ENCODE results near the gene TPRG1L. TPM values are rescaled to one million over a fixed set of nuclear protein-coding genes. Genes with fewer than 3 reads are reported as not detected.
"Not testable (repeated sequence)": the region's sequence is repeated elsewhere in the genome, so short reads cannot be mapped to it uniquely, and the experiment has no call there.

The TPRG1L gene
- total RNA-seq (10 to 100 TPM; 34.9 to 51.8 (median 43.2) TPM), polyA plus RNA-seq (100 to 1,000 TPM in 1 of 3 donors, 10 to 100 TPM in 2; 43.6 to 105 (median 85.9) TPM)

DNA sequence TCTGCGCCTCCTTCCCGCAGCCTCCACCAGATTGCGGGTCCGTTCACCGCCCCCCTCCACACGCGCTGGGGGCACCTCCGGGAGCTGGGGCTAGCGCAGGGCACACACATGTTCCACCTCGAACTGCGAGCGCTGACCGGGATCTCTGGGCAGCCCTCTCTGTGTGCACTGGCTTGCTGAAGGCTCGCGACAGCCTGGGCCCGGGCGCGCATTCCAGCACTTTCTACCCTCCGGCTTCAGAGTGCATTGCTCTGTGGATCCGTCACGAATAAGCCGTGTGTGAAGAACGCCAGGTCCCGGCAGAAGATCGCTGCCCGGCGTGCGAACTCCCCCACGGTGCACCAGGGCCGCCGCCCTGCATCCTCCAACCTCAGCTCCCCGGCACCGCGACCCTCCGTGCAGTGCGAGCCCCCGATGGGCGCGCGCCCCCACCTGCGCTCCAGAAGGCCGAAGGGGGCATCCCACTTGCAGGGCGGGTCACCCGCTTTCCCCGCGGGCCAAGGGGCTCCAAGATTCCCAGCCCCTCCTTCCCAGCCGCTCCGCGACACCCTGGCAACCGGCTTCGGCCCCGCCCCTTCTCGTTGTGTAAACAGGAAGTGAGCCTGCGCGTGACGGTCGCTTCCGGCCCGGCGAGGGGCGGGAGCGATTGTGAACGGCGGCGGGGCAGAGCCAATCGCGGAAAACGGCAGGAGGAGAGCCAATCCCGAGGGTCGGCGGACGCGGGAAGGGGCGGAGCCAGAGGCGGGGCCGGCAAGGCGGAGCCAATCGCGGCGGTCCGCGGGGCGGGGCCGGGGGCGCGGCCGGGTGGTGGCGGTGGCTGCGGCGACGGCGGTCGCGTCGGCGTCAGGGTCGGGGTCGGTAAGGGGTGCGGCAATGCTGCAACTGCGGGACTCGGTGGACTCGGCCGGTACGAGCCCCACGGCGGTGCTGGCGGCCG lies at the start of gene TPRG1L:
TSS of gene TPRG1L (plus strand) at position 816 of the 937 bp plus-strand sequence. CDS start at position 874, 58 bp downstream.
- intact Hi-C loops (cut with DNase I) = loop anchor here (1.0 to 10.0 kb wide), 3 partner anchors 26 to 1427 kb away; partner anchors contain the start of genes C1orf174 and WRAP73
- H3K36me3 ChIP-seq = peaks cover 10 to 28% (median 18%) of the 10 kb centered on the region in 4 donors
- peak; percentile 99 for DNase-seq
- WGBS, 2 donors = 1% methylated on average over 108 of the region's 108 CpGs
- H3K9me3 ChIP-seq = no peaks in the 10 kb centered on the region
- H3K27me3 ChIP-seq = no peaks in the 10 kb centered on the region
- TF ChIP-seq EP300 (IDR thresholded peaks at IDR 0.05) = peak in 1 of 4 donors; percentile 20
- TF ChIP-seq CTCF (IDR thresholded peaks at IDR 0.05) = no peak
- TF ChIP-seq POLR2A (IDR thresholded peaks at IDR 0.05) = no peak
- peak; percentile 25 to 82 (median 80) for TF ChIP-seq POLR2AphosphoS5 (IDR thresholded peaks at IDR 0.05)
- peak within 1 kb of the TSS; percentile 84 to 99 (median 98) for H3K4me3 ChIP-seq
- H3K27ac ChIP-seq = peak within 1 kb of the TSS; percentile 82 to 92 (median 90)
- peaks cover 0 to 31% (median 28%) of the 10 kb centered on the region in 4 donors for H3K4me1 ChIP-seq

GRCh38 chr1:3575515-3575914 lies 49.3 kb upstream of the TPRG1L start:
- H3K4me1 ChIP-seq; H3K27me3 ChIP-seq; intact Hi-C loops (cut with DNase I); H3K36me3 ChIP-seq; H3K4me3 ChIP-seq; DNase-seq; H3K9me3 ChIP-seq: not testable (repeated sequence)
- H3K27ac ChIP-seq = peak overlapping the region in 1 of 4 donors; percentile 31
- WGBS, 2 donors = 65 to 82% methylated on average over 6 of the region's 6 CpGs

DNA sequence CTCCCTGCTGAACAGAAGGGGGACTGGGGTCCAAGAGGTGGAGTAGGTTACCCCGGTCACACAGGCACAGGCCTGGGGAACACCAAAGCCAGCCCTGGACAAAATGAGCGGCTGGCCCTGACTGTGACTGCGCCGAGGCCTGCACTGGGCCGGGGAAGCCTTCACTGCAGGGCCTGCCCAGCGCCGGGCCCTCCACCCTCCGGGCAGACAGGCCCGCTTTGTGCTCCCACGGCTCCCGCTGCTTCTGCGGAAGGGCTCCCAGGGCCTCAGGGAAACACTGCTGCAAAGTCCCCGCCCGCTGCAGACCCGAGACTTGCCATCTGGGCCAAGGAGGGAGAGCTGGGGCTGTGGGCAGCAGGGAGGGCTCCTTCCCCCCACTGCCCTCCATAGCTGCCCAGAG lies 48.8 kb upstream of the TPRG1L start:
- H3K36me3 ChIP-seq = no peaks in the 10 kb centered on the region
- intact Hi-C loops (cut with DNase I) = no loop called here
- peak overlapping the region in 1 of 4 donors; percentile 31 for H3K27ac ChIP-seq
- peaks cover 0 to 8% (median 0%) of the 10 kb centered on the region in 3 donors for H3K27me3 ChIP-seq
- no peak for DNase-seq
- no peaks in the 10 kb centered on the region for H3K9me3 ChIP-seq
- no peak overlapping the region for H3K4me3 ChIP-seq
- WGBS, 2 donors = 92 to 94% methylated on average over 15 of the region's 15 CpGs
- TF ChIP-seq EP300 (IDR thresholded peaks at IDR 0.05) (no peak), CTCF (IDR thresholded peaks at IDR 0.05) (no peak), POLR2AphosphoS5 (IDR thresholded peaks at IDR 0.05) (no peak)
- peaks cover 0 to 5% (median 3%) of the 10 kb centered on the region in 4 donors for H3K4me1 ChIP-seq

GRCh38 chr1:3577300-3577699 lies 47.5 kb upstream of the TPRG1L start:
- DNase-seq = no peak

More at GRCh38 chr1:3577300-3577699, 47.5 kb upstream of the TPRG1L start:
- H3K36me3 ChIP-seq = no peaks in the 10 kb centered on the region
- WGBS, 2 donors = 81 to 85% methylated on average over 7 of the region's 7 CpGs
- H3K4me3 ChIP-seq = no peak overlapping the region
- H3K27ac ChIP-seq = no peak overlapping the region
- intact Hi-C loops (cut with DNase I) = no loop called here
- no peak for TF ChIP-seq EP300 (IDR thresholded peaks at IDR 0.05)
- TF ChIP-seq POLR2AphosphoS5 (IDR thresholded peaks at IDR 0.05) = no peak
- TF ChIP-seq POLR2A (IDR thresholded peaks at IDR 0.05) = no peak
- no peak for TF ChIP-seq CTCF (IDR thresholded peaks at IDR 0.05)
- H3K4me1 ChIP-seq = peaks cover 0 to 5% (median 3%) of the 10 kb centered on the region in 4 donors
- peaks cover 0 to 17% (median 0%) of the 10 kb centered on the region in 3 donors for H3K27me3 ChIP-seq
- H3K9me3 ChIP-seq = no peaks in the 10 kb centered on the region

All from sigmoid colon (tissue), 7 donors.